ENCODE measurements around the gene RAB9A.

- TF ChIP-seq CTCF (IDR thresholded peaks at IDR 0.05; ENCODE audit: low read depth, low read length, poor library complexity, severe bottlenecking) = no peak
- TF ChIP-seq EZH2phosphoT487 (IDR thresholded peaks at IDR 0.05; ENCODE audit: borderline replicate concordance, low read length) = no peak
Observed at GRCh38 chrX:13691841-13692371, 3.0 kb downstream of the RAB9A start.

Measured in DOHH2 (cell line).